ENCODE measurements around the gene CC2D1A.
"Not testable (repeated sequence)": the region's sequence is repeated elsewhere in the genome, so short reads cannot be mapped to it uniquely, and the experiment has no call there.

The CC2D1A gene

DNA sequence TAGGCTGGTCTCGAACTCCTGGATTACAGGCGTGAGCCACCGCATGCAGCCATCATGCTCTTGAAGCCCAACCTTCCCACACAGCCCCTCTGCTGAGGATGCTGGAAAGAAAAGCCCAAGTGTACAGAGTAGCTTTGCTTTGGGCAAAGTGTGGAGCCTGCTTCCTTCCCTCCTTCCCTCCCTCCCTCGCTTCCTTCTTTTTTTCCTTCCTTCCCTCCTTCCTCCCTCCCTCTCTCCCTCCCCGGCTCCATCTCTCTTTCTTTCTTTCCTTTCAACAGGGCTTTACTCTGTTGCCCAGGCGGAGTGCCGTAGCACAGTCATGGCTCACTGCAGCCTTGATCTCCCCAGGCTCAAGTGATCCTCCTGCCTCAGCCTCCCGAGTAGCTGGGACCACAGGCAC is 2.7 kb downstream of the CC2D1A start:
- DNase-seq, result no peak

DNA sequence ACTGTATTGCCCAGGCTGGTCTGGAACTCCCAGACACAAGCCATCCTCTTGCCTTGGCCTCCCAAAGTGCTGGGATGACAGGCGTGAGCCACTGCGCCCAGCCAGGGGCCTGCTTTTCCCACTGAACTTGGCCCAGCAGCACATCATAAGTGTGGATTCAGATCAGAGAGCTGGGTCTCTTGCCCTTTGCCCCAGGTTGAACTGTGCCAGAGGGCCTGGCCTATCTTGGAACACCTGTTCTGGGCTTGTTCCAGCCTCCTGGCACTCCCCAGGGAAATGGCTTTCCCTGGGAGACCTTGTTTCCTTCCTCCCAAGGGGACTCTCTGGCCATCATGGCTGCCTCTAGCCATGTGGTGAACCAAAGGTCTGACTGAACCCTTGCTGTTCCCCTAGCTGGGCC is 3.4 kb downstream of the CC2D1A start:
- no peak for DNase-seq

DNA sequence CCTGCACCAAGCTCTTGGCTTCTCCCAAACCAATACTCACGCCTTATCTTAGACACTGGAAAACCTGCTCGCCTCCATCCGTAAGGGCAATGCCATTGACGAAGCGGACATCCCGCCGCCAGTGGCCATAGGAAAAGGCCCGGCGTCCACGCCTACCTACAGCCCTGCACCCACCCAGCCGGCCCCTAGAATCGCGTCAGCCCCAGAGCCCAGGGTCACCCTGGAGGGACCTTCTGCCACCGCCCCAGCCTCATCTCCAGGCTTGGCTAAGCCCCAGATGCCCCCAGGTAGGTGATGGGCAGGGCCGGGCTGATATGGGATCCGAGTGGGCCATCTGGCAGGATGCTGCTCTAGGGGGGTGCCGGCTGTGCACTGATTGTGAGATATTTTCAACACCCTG is 7.4 kb downstream of the CC2D1A start:
- DNase-seq, result no peak

GRCh38 chr19:13914777-13915176 is 8.8 kb downstream of the CC2D1A start:
- DNase-seq, result no peak

GRCh38 chr19:13917888-13918406 is 11.9 kb downstream of the CC2D1A start:
- no peak for DNase-seq

GRCh38 chr19:13918726-13919411 is 12.9 kb downstream of the CC2D1A start:
- no peak for DNase-seq

GRCh38 chr19:13920524-13920923 is 14.5 kb downstream of the CC2D1A start:
- no peak for DNase-seq

- peak in 2 of 14 donors; percentile 6 to 38 for DNase-seq
These were observed 15.1 kb downstream of the CC2D1A start for GRCh38 chr19:13920940-13921747.

DNA sequence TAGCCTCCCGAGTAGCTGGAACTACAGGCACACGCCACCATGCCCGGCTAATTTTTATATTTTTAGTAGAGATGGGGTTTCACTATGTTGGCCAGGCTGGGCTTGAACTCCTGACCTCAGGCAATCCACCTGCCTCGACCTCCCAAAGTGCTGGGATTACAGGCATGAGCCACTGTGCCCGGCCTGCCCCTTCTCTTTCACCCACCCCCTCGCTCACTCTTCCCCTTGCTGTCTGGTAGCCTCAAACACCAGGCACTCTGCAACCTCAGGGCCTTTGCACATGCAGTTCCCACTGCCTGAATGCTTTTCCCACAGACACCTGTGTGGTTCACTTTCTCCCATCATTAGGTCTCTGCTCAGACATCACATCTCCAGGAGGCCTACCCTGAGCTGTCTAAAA is 16.1 kb downstream of the CC2D1A start:
- not testable (repeated sequence) for DNase-seq

- DNase-seq, result no peak
These were observed 17.4 kb downstream of the CC2D1A start for GRCh38 chr19:13923194-13923987.

GRCh38 chr19:13926010-13926409 is 20.0 kb downstream of the CC2D1A start:
- no peak for DNase-seq

- DNase-seq, result no peak
These were observed 20.7 kb downstream of the CC2D1A start for GRCh38 chr19:13926715-13927114.

- DNase-seq, result no peak
These were observed 23.3 kb downstream of the CC2D1A start for GRCh38 chr19:13929340-13929739.

GRCh38 chr19:13929956-13930355 is 24.0 kb downstream of the CC2D1A start:
- DNase-seq, result no peak

- no peak for DNase-seq
These were observed 24.4 kb downstream of the CC2D1A start for GRCh38 chr19:13930402-13930801.

DNA sequence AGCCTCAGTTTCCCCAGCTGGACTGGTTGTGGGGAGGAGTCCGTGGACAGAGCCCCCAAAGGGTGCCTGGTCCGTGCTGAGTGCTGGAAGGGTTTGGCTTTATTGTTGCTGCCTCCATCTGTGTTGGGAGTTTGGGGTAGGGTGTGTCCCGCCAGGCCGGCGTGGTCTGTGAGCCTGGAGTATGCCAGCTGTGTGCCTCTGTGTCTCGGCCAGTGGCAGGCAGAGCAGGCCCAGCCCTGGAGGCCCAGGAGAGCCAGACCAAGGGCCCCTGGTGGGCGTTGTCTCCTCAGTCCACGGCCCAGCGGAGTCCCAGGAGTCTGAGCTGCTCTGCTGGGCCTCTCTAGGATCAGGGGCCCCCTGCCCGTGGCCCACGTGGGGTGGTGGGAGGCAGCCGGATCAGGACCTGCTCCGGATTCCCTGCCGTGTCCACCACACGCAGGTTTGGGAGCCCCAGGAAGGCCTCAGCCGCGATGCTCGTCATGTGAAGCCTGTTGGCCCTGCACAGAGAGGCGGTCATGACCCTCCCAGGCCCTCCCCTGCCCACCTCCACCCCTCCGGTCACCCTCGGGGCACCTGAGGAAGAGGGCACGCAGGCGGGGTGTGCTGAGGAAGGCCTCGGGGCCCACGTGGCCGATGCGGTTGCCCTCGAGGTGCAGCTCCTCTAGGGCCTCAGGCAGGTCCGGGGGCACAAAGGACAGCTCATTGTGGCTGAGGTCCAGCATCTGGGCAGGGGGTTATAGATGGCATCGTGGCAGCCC is 25.6 kb downstream of the CC2D1A start:
- DNase-seq, result no peak

- no peak for DNase-seq
These were observed 26.2 kb downstream of the CC2D1A start for GRCh38 chr19:13932149-13932637.

GRCh38 chr19:13932911-13933393 is 27.0 kb downstream of the CC2D1A start:
- DNase-seq, result no peak

- no peak for DNase-seq
These were observed 28.7 kb downstream of the CC2D1A start for GRCh38 chr19:13934785-13935109.

- DNase-seq, result no peak
These were observed 29.9 kb downstream of the CC2D1A start for GRCh38 chr19:13935765-13936510.

Measured in C1 segment of cervical spinal cord (tissue), 14 donors.